Neuronal stem cell (in vitro differentiated cells): Measurements from ENCODE around the gene CPNE7.

Experiments
- DNase-seq: peaks from one replicate; pipeline ENCODE4 v3.0.0-alpha.2; 2013; ENCODE audit warnings: low spot score
- H2AFZ ChIP-seq: one replicate; pipeline ENCODE4 v1.6.1; 2013; ENCODE audit warnings: mild to moderate bottlenecking, low read length, inconsistent platforms
- H2AK5ac ChIP-seq: 2 replicates; pipeline ENCODE4 v1.6.1; 2013; ENCODE audit warnings: low read depth, mild to moderate bottlenecking, inconsistent platforms, low read length, moderate library complexity, mixed read lengths
- H2BK120ac ChIP-seq: 2 replicates; pipeline ENCODE4 v1.6.1; 2013; ENCODE audit warnings: low read depth, mild to moderate bottlenecking, inconsistent platforms, low read length, moderate library complexity, mixed read lengths
- H2BK12ac ChIP-seq: one replicate; pipeline ENCODE4 v1.6.1; 2013; ENCODE audit warnings: low read length, inconsistent platforms
- H2BK15ac ChIP-seq: 2 replicates; pipeline ENCODE4 v1.6.1; 2013; ENCODE audit warnings: mild to moderate bottlenecking, low read length, inconsistent platforms, mixed read lengths
- H2BK5ac ChIP-seq: one replicate; pipeline ENCODE4 v1.6.1; 2013; ENCODE audit warnings: inconsistent platforms, mild to moderate bottlenecking, low read length, moderate library complexity
- H3K14ac ChIP-seq: one replicate; pipeline ENCODE4 v1.6.1; 2013; ENCODE audit warnings: low read length, inconsistent platforms
- H3K18ac ChIP-seq: 2 replicates; pipeline ENCODE4 v1.6.1; 2013; ENCODE audit warnings: low read length, inconsistent platforms
- H3K23ac ChIP-seq: 2 replicates; pipeline ENCODE4 v1.6.1; 2013; ENCODE audit warnings: low read depth, mild to moderate bottlenecking, mixed read lengths, low read length, inconsistent platforms; ENCODE audit not compliant: poor library complexity
- H3K27ac ChIP-seq: replicated peaks from 3 replicates; pipeline ENCODE4 v1.5.1; 2013; ENCODE audit warnings: low read length, inconsistent platforms
- H3K27me3 ChIP-seq, 3 experiments: 2 replicates each; pipeline ENCODE4 v1.6.1; 2013; ENCODE audit warnings: low read length in 3 of 3, mild to moderate bottlenecking in 2 of 3, inconsistent platforms in 1 of 3, low read depth in 1 of 3, mixed read lengths in 1 of 3, moderate library complexity in 1 of 3; ENCODE audit not compliant: control insufficient read depth in 3 of 3, insufficient read depth in 3 of 3
- H3K36me3 ChIP-seq, 2 donors: replicated peaks in 1 of 2; 2 replicates each; pipeline ENCODE4 v1.6.1; 2013; ENCODE audit warnings: low read length in 2 of 2; ENCODE audit not compliant: control insufficient read depth in 2 of 2, insufficient read depth in 2 of 2
- H3K4ac ChIP-seq: 2 replicates; pipeline ENCODE4 v1.6.1; 2013; ENCODE audit warnings: inconsistent platforms, mild to moderate bottlenecking, low read length, moderate library complexity
- H3K4me1 ChIP-seq, 2 donors: 1 replicate in 1 of 2; 2 replicates in 1 of 2; pipeline ENCODE4 v1.6.1; 2013; ENCODE audit warnings: low read length in 2 of 2, low read depth in 1 of 2; ENCODE audit not compliant: control insufficient read depth in 2 of 2, insufficient read depth in 1 of 2
- H3K4me2 ChIP-seq: one replicate; pipeline ENCODE4 v1.6.1; 2013; ENCODE audit warnings: mild to moderate bottlenecking, low read length, inconsistent platforms; ENCODE audit not compliant: insufficient read depth, poor library complexity, severe bottlenecking
- H3K4me3 ChIP-seq, 2 donors: 2 replicates each; pipeline ENCODE4 v1.5.1; 2013; ENCODE audit warnings: low read length in 2 of 2, mild to moderate bottlenecking in 2 of 2, inconsistent platforms in 1 of 2, moderate library complexity in 1 of 2
- H3K79me1 ChIP-seq: one replicate; pipeline ENCODE4 v1.6.1; 2013; ENCODE audit warnings: low read depth, mild to moderate bottlenecking, inconsistent platforms, low read length, moderate library complexity
- H3K9ac ChIP-seq: one replicate; pipeline ENCODE4 v1.6.1; 2013; ENCODE audit warnings: mild to moderate bottlenecking, low read depth, low read length, inconsistent platforms; ENCODE audit not compliant: poor library complexity
- H3K9me3 ChIP-seq, 2 donors: replicated peaks in 1 of 2; 2 replicates each; pipeline versions ENCODE3 to v1.6.1; 2013; ENCODE audit warnings: low read length in 2 of 2, mild to moderate bottlenecking in 2 of 2, inconsistent platforms in 1 of 2, low read depth in 1 of 2, mixed read lengths in 1 of 2, moderate library complexity in 1 of 2; ENCODE audit not compliant: control insufficient read depth in 2 of 2, insufficient read depth in 1 of 2
- H4K8ac ChIP-seq: one replicate; pipeline ENCODE4 v1.6.1; 2013; ENCODE audit warnings: low read depth, mild to moderate bottlenecking, inconsistent platforms, low read length, moderate library complexity
- H4K91ac ChIP-seq: one replicate; pipeline ENCODE4 v1.6.1; 2013; ENCODE audit warnings: low read length, low read depth, mild to moderate bottlenecking, inconsistent platforms; ENCODE audit not compliant: poor library complexity
- WGBS, 2 donors: extraction: QIAGEN DNeasy Blood & Tissue Kit; methylation state at CpG; one replicate each; pipeline ENCODE4 v1.1.7; 2013; ENCODE audit warnings: missing lambda C conversion rate in 2 of 2, mixed read lengths in 1 of 2; ENCODE audit not compliant: insufficient read length in 2 of 2, insufficient replicate concordance in 1 of 2; ENCODE audit errors: extremely low coverage in 2 of 2; 5-methylcytosine and 5-hydroxymethylcytosine counted together

The CPNE7 gene

GRCh38 chr16:89572485-89573205, 2.9 kb upstream of the CPNE7 start:
- Histone ChIP-seq H3K9ac (peak overlapping the region; percentile 51), H3K14ac (peak overlapping the region; percentile 10), H3K18ac (no peak overlapping the region), H2BK15ac (no peak overlapping the region), H3K4me2 (no peak overlapping the region), H2AFZ (peak overlapping the region; percentile 75), H3K9me3 (no peaks in the 10 kb centered on the region), H2AK5ac (peak overlapping the region; percentile 79), H2BK12ac (no peak overlapping the region), H3K27ac (no peak overlapping the region), H3K23ac (no peak overlapping the region), H3K4ac (no peak overlapping the region), H3K79me1 (no peaks in the 10 kb centered on the region), H3K4me1 (peaks cover 2 to 4% of the 10 kb centered on the region in 2 donors), H2BK5ac (peak overlapping the region; percentile 20), H2BK120ac (no peak overlapping the region), H4K91ac (no peak overlapping the region), H3K27me3 (peaks cover 21 to 36% (median 27%) of the 10 kb centered on the region in 3 experiments), H3K4me3 (no peak overlapping the region), H3K36me3 (no peaks in the 10 kb centered on the region), H4K8ac (no peak overlapping the region)
- no CpG with 5 or more reads among the region's 19 CpGs for WGBS, 2 donors
- DNase-seq, result no peak

GRCh38 chr16:89573826-89574680, 1.5 kb upstream of the CPNE7 start:
- Histone ChIP-seq H4K8ac (no peak overlapping the region), H3K9ac (peak overlapping the region; percentile 45), H2BK120ac (no peak overlapping the region)

GRCh38 chr16:89574681-89575246, 794 bp upstream of the CPNE7 start:
- H2AK5ac ChIP-seq, result peak overlapping the region; percentile 54
- H3K4me2 ChIP-seq, result peak overlapping the region; percentile 80
- H4K8ac ChIP-seq, result no peak overlapping the region
- peak overlapping the region in 1 of 2 donors; percentile 27 for H3K4me3 ChIP-seq
- H3K9me3 ChIP-seq, result peaks cover 0 to 3% of the 10 kb centered on the region in 2 donors
- H3K27ac ChIP-seq, result no peak overlapping the region
- no peak overlapping the region for H4K91ac ChIP-seq
- H2AFZ ChIP-seq, result peak overlapping the region; percentile 83
- no peak overlapping the region for H2BK5ac ChIP-seq
- no peak overlapping the region for H3K9ac ChIP-seq
- no peaks in the 10 kb centered on the region for H3K79me1 ChIP-seq
- no peak overlapping the region for H3K14ac ChIP-seq
- peaks cover 21 to 36% (median 27%) of the 10 kb centered on the region in 3 experiments for H3K27me3 ChIP-seq
- H2BK15ac ChIP-seq, result peak overlapping the region; percentile 83
- DNase-seq, result no peak
- no peak overlapping the region for H2BK120ac ChIP-seq
- no CpG with 5 or more reads among the region's 55 CpGs for WGBS, 2 donors
- H2BK12ac ChIP-seq, result no peak overlapping the region
- H3K4ac ChIP-seq, result peak overlapping the region; percentile 26
- H3K18ac ChIP-seq, result peak overlapping the region; percentile 71
- H3K4me1 ChIP-seq, result peaks cover 0 to 2% of the 10 kb centered on the region in 2 donors
- H3K23ac ChIP-seq, result peak overlapping the region; percentile 73
- H3K36me3 ChIP-seq, result no peaks in the 10 kb centered on the region

More at GRCh38 chr16:89573826-89574680, 1.5 kb upstream of the CPNE7 start:
- no peak overlapping the region for H3K4me2 ChIP-seq
- no peak overlapping the region for H3K14ac ChIP-seq
- H3K18ac ChIP-seq, result peak overlapping the region; percentile 60
- H3K79me1 ChIP-seq, result no peaks in the 10 kb centered on the region
- H3K23ac ChIP-seq, result peak overlapping the region; percentile 73
- no peak overlapping the region for H2BK5ac ChIP-seq
- H3K36me3 ChIP-seq, result no peaks in the 10 kb centered on the region
- WGBS, 2 donors, result no CpG with 5 or more reads among the region's 31 CpGs
- no peak overlapping the region for H3K27ac ChIP-seq
- peak overlapping the region; percentile 54 for H2AK5ac ChIP-seq
- DNase-seq, result no peak
- H3K4me1 ChIP-seq, result peaks cover 2 to 4% of the 10 kb centered on the region in 2 donors
- no peak overlapping the region for H2BK12ac ChIP-seq
- H3K4me3 ChIP-seq, result no peak overlapping the region
- H3K27me3 ChIP-seq, result peaks cover 21 to 36% (median 27%) of the 10 kb centered on the region in 3 experiments
- H4K91ac ChIP-seq, result no peak overlapping the region
- H2AFZ ChIP-seq, result peak overlapping the region; percentile 83
- H3K4ac ChIP-seq, result peak overlapping the region; percentile 26
- no peaks in the 10 kb centered on the region for H3K9me3 ChIP-seq
- peak overlapping the region; percentile 83 for H2BK15ac ChIP-seq
